Muscle of arm (tissue), 12 donors: ENCODE measurements around the gene RBBP6. TPM values are rescaled to one million over a fixed set of nuclear protein-coding genes. Genes with fewer than 3 reads are reported as not detected.

ENCODE experiments used
- polyA plus RNA-seq, 12 donors: library from polyadenylated mRNA; unstranded; fragments of 120-200 nt; gene quantifications; one replicate each; pipeline ENCODE4 v1.2.1, GENCODE V29; 2013; ENCODE audit not compliant: insufficient read length in 12 of 12

RBBP6 gene
- polyA plus RNA-seq, 12 donors: 33.5 to 98.7 (median 44.9) TPM; not detected in 1

Other genes starting within 250 kb of the RBBP6 start
- gene TNRC6A, start 190.1 kb downstream of the RBBP6 start, polyA plus RNA-seq: 10 to 100 TPM; 22.9 to 76.8 (median 35.6) TPM